Myometrial cell (primary cell): ENCODE measurements around the gene DNAJC7. TPM values are rescaled to one million over a fixed set of nuclear protein-coding genes. Genes with fewer than 3 reads are reported as not detected.

Experiments used
- total RNA-seq: library from RNA; depleted of rRNA; stranded (reverse); fragments of >200 nt; gene quantifications from 2 replicates; pipeline ENCODE4 v1.2.3, GENCODE V29; 2015

DNAJC7 gene
- 64.6 and 67.3 TPM in 2 replicates for total RNA-seq

GRCh38 chr17:42016941-42017865 lies at the start of gene DNAJC7:
DNAJC7 (minus strand) TSS chr17:42017439; CDS start chr17:42017416, 23 bp downstream.

GRCh38 chr17:42050393-42051012 lies 33.3 kb upstream of the DNAJC7 start, which contains the start of gene C17orf113:
C17orf113 (minus strand) TSS chr17:42050601; CDS start chr17:42043376, 7,225 bp downstream.

GRCh38 chr17:42019509-42020404 lies 2.5 kb upstream of the DNAJC7 start, which contains the start of gene NKIRAS2:
NKIRAS2 (plus strand) TSS chr17:42020090; CDS start chr17:42021578, 1,488 bp downstream.

GRCh38 chr17:41966463-41967140 lies 50.6 kb downstream of the DNAJC7 start, which contains the start of gene CNP:
CNP (plus strand) TSS chr17:41966795; CDS start chr17:41966885, 90 bp downstream.

GRCh38 chr17:41930009-41930832 lies 87.0 kb downstream of the DNAJC7 start, which contains the start of gene ODAD4:
ODAD4 (plus strand) TSS chr17:41930617; CDS start chr17:41930724, 107 bp downstream.

Other genes starting within 250 kb of the DNAJC7 start
- gene JUP, start 230.7 kb downstream of the DNAJC7 start, total RNA-seq = 19.0 and 26.9 TPM in 2 replicates
- gene P3H4, start 205.5 kb downstream of the DNAJC7 start, total RNA-seq = 59.5 and 95.4 TPM in 2 replicates
- gene FKBP10, start 204.4 kb downstream of the DNAJC7 start, total RNA-seq = 319 and 330 TPM in 2 replicates
- 45.3 and 47.9 TPM in 2 replicates for gene NT5C3B, start 181.2 kb downstream of the DNAJC7 start, total RNA-seq
- under 0.01 TPM in 1 of 2 replicates, not detected in the other for gene KLHL10, start 179.6 kb downstream of the DNAJC7 start, total RNA-seq
- gene KLHL11, start 152.0 kb downstream of the DNAJC7 start, total RNA-seq = 11.5 and 13.5 TPM in 2 replicates
- 616 and 636 TPM in 2 replicates for gene ACLY, start 98.5 kb downstream of the DNAJC7 start, total RNA-seq
- 0.71 and 1.7 TPM in 2 replicates for gene ODAD4, start 86.8 kb downstream of the DNAJC7 start, total RNA-seq
- 79.4 and 83.3 TPM in 2 replicates for gene CNP, start 50.6 kb downstream of the DNAJC7 start, total RNA-seq
- 42.9 and 52.8 TPM in 2 replicates for gene NKIRAS2, start 2.7 kb upstream of the DNAJC7 start, total RNA-seq
- gene C17orf113, start 33.2 kb upstream of the DNAJC7 start, total RNA-seq = under 0.01 TPM in 2 replicates
- gene ZNF385C, start 81.0 kb upstream of the DNAJC7 start, total RNA-seq = not detected in 2 replicates
- 9.8 and 9.9 TPM in 2 replicates for gene DHX58, start 95.3 kb upstream of the DNAJC7 start, total RNA-seq
- gene KAT2A, start 103.9 kb upstream of the DNAJC7 start, total RNA-seq = 11.3 and 19.9 TPM in 2 replicates
- gene HSPB9, start 105.4 kb upstream of the DNAJC7 start, total RNA-seq = not detected in 2 replicates
- 109 and 135 TPM in 2 replicates for gene RAB5C, start 137.6 kb upstream of the DNAJC7 start, total RNA-seq
- gene KCNH4, start 163.7 kb upstream of the DNAJC7 start, total RNA-seq = not detected in 2 replicates
- gene HCRT, start 168.0 kb upstream of the DNAJC7 start, total RNA-seq = not detected in 2 replicates
- 15.2 and 34.3 TPM in 2 replicates for gene GHDC, start 177.1 kb upstream of the DNAJC7 start, total RNA-seq